Activated CD8-positive, alpha-beta memory T cell treated with anti-CD3 and anti-CD28 coated beads, Interleukin-2, amount 50 U/mL, for 4 hours (primary cell): ENCODE data around the gene KRTAP2-1.
"Not testable (repeated sequence)": the region's sequence is repeated elsewhere in the genome, so short reads cannot be mapped to it uniquely, and the experiment has no call there.

Source experiments
- DNase-seq: peaks from one replicate; pipeline ENCODE4 v3.0.0-alpha.2; 2020

Gene KRTAP2-1

DNA sequence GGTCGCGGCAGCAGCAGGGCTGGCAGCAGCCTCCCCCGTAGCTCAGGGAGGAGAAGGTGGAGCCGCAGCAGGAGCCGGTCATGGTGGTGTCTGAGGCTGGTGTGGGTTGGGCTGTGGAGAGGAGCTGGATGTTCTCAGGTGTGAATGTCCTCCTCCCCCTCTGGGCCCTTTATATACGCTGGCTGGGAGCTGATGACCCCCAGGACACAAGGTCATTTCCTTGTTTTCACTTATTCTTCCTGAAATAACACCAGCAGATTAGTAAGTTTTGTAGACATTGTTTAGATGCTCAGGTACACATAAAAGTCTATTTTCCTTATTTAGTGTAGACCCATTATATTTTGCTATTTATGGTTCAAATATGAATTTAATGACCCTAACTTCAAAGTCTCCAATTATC lies 8.0 kb upstream of the KRTAP2-1 start, which contains the start of gene KRTAP2-2:
Gene KRTAP2-2 (minus strand): TSS at position 101 of the 400 bp plus-strand sequence. CDS start 19 bp downstream, at position 82.
- not testable (repeated sequence) for DNase-seq

DNA sequence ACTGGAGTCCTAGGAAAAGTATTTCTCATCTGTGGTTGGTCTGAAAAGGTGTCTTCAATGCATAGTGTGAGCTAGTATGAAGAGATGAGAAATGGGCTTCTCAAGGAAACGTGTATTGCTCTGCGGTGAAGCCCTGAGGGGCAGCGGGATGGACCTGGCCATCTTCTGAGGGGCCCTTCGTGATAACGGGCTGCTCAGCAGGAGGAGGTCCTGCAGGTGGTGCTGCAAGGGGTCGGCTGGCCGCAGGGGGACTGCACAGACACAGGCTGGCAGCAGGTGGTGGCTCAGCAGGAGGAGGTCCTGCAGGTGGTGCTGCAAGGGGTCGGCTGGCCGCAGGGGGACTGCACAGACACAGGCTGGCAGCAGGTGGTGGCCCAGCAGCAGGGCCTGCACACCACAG lies 7.4 kb upstream of the KRTAP2-1 start:
- DNase-seq: not testable (repeated sequence)

DNA sequence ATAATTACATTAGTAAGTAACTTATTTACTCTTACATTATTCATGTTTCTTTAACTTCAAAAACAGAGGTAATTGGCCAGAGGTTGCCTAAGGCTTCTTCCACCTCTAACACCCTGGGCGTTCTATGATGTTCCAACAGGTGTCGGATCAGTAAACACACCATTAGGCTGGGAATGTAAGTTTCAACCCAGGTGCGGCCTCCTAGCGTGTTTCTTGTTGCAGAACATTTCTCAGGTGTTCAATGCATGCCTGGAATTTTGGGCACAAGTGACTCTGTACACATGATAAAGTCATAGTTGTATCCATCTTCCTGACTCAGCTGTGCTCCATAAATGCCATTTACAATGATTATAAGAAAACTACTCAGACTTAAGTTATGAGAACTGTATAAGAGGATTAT lies 6.9 kb upstream of the KRTAP2-1 start:
- no peak for DNase-seq

DNA sequence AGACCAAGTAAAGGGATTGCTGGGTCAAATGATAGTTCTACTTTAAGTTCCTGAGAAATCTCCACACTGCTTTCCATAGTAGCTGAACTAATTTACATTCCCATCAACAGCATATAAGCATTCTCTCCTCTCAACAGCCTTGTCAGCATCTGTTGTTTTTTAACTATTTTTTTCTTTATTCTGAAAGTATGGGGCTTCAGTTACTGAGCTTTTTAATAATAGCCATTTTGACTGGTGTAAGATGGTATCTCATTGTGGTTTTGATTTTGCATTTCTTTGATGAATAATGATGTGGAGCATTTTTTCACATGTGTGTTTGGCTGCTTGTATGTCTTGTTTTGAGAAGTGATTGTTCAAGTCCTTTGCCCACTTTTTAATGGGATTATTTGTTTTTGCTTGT lies 5.5 kb upstream of the KRTAP2-1 start:
- DNase-seq: no peak

DNA sequence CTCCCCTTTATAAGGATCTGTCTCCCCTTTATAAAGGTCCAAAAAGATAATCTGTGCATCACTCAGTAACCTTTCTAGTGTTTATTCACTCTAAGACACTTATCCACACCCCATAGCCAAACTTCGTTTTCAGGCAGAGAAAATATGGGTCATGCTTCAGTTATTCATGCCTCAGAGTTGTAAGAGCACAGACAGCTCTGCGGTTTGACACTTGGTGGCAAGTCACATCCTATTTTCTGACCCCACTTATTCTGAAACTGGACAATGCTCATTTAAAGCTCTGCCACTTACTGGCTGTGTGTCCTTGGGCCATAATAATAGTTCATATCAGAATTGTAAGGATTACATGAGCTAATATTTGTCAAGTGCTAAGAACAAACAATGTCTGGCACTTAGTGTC lies 2.0 kb upstream of the KRTAP2-1 start:
- DNase-seq: no peak

GRCh38 chr17:41048441-41048840 lies 1.3 kb upstream of the KRTAP2-1 start:
- no peak for DNase-seq

DNA sequence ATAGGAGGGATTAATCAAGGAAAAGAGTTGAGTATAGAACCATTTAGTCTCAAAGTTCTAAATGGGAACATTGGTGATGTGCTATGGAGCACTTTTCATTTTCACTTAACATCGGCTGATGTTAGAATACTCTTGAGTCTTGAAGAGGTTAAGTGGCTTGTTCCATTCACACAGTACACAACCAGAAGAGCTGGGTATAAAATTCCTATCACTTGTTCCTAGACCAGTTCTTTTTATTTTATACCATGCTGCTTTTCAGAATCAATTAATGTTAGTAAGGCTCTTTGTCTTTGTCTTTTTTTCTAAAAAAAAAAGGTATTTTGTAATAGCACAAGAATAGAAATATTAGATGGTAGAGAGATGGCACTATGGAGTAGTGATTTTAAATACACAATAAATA lies 4.2 kb downstream of the KRTAP2-1 start:
- DNase-seq: no peak

- not testable (repeated sequence) for DNase-seq
These were observed 6.1 kb downstream of the KRTAP2-1 start, which contains the start of gene KRTAP1-1 for GRCh38 chr17:41040783-41041571. KRTAP1-1 (minus strand) TSS chr17:41041450; CDS start chr17:41041397, 53 bp downstream.

DNA sequence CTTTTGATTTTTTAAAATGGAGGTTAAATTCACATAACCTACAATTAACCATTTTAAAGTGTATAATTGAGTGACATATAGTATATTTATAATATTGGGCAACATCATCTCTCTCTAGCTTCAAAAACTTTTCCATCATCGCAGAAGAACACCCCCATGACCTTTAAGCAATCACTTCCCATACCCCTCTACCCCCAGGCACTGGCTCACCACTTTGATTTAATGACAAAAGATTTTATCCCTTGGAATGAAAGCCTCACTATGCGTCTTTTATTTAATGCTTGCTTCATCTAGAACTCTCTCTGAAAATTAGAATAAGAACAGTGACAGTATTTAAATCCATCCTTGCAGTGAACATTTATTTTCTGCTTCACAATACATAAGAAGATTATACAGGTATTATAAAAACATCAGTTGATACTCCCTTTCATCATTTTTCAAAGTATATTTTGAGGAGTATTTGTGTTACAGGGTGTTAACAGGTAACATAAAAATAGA lies 9.2 kb downstream of the KRTAP2-1 start:
- DNase-seq: no peak

GRCh38 chr17:41034346-41034935 lies 12.7 kb downstream of the KRTAP2-1 start, which contains the start of gene KRTAP1-3:
KRTAP1-3 (minus strand) TSS chr17:41034874; CDS start chr17:41034821, 53 bp downstream.
- not testable (repeated sequence) for DNase-seq

DNA sequence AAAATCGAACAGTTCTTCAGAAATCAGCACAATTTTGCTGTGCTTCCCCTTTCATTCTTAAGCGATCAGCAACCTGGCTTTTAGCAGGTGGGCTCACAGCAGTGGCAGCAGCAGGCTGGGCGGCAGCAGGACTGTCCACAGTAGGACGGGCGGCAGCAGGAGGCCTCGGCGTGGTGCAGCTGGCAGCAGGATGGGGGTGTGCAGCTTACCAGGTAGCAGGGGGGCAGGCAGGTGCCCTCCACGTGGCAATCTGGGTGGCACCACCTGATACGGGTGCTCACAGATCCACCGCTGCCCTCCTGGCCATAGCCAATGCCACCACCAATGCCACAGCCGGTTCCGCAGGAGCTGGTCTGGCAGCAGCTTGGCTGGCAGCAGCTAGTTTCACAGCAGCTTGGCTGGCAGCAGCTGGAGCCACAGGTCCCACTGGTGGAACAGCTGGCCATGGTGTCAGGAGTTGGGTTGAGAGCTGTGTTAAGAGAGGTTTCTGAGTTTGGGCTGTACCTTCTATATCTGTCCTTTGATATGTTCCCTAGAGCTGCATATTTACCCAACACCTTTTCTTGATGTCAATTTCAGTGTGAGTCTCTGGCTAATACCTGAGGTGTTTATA lies 17.4 kb downstream of the KRTAP2-1 start, which contains the start of gene KRTAP1-4:
Gene KRTAP1-4 (minus strand): TSS at position 563 of the 613 bp plus-strand sequence. CDS start 117 bp downstream, at position 446.
- no peak for DNase-seq

DNA sequence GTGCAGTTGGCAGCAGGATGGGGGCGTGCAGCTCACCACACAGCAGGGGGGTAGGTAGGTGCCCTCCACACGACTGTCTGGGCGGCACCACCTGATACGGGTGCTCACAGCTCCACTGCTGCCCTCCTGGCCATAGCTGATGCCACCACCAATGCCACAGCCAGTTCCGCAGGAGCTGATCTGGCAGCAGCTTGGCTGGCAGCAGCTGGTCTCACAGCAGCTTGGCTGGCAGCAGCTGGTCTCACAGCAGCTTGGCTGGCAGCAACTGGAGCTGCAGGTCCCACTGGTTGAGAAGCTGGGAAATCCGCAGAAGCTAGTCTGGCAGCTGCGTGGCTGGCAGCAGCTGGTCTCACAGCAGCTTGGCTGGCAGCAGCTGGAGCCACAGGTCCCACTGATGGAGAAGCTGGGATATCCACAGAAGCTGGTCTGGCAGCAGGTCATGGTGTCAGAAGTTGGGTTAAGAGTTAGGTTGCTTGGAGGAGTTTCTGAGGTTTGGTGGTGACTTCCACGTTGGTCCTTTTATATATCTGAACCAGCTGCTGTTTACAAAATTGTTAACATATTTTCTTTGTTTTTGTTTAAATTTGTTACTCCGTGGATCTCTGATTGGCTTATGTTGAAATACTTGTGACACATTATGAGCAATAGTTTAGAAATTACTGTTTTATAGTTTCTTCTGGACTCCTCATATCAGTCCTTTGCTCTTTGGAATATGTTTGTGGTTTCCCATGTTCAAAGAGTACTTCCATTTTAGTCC lies 20.2 kb downstream of the KRTAP2-1 start, which contains the start of gene KRTAP1-5:
Gene KRTAP1-5 (minus strand): TSS at position 494 of the 757 bp plus-strand sequence. CDS start 53 bp downstream, at position 441.
- DNase-seq: no peak

- no peak for DNase-seq
These were observed 22.4 kb downstream of the KRTAP2-1 start for GRCh38 chr17:41024697-41025096.

- no peak for DNase-seq
These were observed 26.8 kb downstream of the KRTAP2-1 start for GRCh38 chr17:41020336-41020735.

DNA sequence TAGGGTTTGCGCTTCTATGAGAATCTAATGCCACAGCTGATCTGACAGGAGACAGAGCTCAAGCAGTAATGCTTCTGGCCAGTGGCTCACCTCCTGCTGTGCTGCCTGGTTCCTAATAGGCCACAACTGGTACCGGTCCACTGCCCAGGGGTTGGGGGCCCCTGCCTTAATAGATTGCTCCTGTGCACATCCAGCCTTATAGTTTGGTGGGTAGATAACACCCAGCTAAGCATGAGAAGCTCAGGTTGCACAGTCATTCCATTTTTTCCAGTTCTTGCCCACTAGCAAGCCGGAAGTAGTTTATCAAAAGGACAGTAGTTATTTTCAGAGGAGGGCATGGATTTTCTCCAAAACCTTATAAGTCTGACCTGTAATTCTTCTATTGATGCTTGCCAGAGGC lies 27.7 kb downstream of the KRTAP2-1 start:
- no peak for DNase-seq

GRCh38 chr17:41018541-41018940 lies 28.6 kb downstream of the KRTAP2-1 start:
- no peak for DNase-seq

DNA sequence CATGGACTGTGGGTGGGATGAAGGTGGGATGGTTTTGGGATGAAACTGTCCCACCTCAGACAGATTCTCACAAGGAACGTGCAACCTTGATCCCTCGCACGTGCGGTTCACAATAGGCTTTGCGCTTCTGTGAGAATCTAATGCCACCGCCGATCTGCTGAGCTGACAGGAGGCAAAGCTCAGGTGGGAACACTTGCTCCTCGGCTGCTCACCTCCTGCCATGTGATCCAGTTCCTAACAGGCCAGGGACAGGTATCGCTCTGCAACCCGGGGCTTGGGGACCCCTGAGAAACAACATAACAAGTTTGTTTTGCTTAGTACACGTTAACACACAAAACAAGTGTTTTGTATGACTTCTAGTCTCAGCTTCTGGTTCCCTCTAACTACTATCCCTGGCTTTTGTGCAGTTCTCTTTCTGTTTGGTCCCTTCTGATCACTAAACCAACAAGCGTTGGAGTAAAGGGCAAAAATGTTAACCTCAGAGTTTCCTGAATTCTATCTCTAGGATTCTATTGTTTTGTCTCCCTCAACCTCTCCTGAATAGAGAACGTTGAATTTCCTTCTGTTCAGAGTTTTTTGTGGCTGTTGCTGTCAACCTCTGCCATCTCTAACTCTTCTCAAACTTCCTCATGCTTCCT lies 30.4 kb downstream of the KRTAP2-1 start:
- no peak for DNase-seq

DNA sequence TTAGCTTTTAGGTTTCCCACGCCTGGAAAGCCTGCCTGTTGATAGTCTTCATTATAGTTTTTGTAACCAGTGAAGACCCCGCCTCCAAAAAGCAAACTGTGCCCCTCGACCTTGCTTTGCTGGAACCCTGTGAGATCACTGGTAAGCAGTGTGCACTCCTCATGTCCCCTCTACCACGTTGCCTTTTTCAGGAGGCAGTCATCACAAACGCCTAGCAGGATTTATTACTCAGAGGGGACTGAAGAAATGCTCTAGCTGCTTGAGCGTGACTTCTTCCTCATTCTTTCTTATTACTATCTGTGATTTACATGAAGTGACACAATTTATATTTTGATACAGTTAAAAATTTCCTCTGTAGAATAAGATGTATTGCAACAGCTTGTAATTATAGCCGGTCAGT lies 31.7 kb downstream of the KRTAP2-1 start:
- DNase-seq: no peak

DNA sequence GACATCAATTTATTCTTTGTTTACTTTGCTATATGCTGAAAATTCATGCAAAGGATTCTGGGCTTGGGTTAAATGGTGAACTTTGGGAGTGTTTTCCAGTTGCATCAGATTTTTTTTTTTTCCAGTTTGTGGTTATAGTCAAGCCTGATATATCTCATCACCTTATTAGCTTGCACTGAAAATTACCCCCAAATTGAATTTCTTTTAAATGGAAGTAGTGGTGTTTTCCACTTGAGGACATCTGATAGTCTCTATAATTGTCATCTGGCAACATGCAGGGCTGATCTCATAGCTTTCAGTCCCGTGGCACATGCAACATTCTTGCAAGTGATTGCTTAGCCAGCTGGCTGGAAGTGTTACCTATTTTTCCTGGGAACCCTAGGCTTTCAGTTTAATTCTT lies 33.5 kb downstream of the KRTAP2-1 start:
- DNase-seq: no peak

GRCh38 chr17:41013181-41013580 lies 33.9 kb downstream of the KRTAP2-1 start:
- DNase-seq: no peak

GRCh38 chr17:41012326-41013120 lies 34.6 kb downstream of the KRTAP2-1 start:
- DNase-seq: no peak
